RPMI8226 (cell line): ENCODE results near the gene ITCH.
A peak's percentile ranks its signal among the peaks of the same experiment; 100 is the strongest.
"Not testable (repeated sequence)": the region's sequence is repeated elsewhere in the genome, so short reads cannot be mapped to it uniquely, and the experiment has no call there.

Source experiments
- DNase-seq: peaks from one replicate; pipeline ENCODE4 v3.0.0-alpha.2; 2015

The ITCH gene

DNA sequence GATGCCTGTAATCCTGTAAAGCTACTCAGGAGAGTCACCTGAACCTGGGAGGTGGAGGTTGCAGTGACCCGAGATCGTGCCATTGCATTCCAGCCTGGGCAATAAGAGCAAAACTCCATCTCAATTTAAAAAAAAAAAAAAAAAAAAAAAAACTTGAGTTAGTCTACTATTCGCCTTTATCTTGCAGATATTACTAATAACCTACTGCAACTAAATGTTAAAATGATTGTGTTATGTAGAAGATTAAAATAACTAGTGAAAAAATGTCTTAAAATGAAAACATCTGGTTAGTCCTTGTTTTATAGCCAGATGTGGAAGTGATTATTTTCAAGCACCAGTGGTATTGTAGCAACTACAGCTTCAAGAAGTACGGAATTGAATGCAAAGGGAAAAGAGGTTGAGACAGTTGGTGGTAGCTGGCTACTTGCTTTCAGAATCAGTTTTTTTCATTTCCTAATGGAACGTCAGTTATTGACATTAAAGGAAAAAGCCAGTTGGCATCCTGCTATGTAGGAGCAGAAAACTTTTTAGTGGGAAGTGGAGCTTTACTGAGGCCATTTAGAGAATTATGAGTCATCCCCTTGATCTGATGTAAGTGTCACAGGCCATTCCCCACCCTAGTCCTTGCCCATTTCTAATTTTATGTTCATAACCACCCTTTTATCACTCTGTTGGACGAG lies 109.3 kb downstream of the ITCH start:
- DNase-seq = no peak

DNA sequence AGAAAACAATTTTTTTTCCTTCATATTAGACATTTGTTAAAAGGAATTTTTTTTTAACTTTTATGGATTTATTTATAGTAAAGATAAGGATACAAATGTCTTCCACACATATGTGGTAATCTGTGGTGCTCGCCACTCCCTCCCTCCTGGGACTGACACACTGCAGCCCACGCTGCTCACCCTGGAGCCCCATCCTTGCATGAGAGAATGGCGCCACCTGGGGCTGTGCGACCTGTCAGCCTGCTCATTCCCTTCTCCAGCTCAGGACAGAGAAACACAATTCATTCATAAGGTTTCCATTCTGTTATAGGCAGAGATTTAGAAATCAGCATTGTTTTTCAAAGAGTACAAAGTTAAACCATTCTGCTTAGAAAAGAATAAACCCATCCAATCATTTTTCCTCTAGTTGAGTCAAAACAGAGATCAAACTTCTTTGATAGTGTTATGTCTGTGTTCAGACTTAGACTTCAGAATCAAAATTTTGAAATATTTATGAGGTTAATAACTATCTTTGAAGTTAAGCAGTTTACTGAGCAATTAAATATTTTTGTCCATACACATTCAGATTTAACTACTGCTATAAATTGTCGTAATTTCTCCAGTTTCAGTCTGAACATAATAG lies 110.3 kb downstream of the ITCH start:
- peak; percentile 41 for DNase-seq

DNA sequence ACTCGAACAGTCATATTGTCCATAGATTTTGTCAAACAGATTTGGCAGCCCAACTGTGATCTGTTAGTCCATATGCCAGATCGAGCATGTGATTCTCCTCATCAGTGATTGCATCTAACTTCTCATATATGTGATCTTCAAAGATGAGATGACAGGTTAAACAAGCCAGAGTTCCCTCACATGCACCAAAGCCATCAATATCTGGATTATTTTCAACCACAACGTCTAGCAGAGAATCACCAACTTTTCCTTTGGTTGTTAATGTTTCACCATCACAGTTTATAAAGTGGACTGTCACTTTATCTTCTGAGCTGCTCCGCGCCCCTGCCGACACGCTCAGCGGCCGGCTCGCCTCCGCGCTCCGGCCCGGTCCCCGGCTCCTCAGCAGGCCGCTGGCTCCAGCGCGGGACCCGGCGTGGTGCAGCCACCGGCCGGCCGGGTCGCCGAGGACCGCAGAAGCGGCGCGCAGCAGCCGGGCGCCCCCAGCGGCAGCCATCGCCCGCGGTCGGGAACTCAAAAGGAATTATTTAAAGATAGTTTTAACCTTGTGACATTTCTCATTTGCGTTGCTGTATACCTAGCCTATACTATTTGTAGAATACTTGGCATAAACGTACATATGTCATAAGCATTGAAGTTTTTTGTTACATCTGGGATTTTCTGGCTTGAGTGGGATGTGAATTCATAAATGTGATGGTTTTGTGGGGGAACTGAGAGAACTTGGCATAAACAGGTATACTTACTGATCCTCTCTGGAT lies 113.1 kb downstream of the ITCH start:
- DNase-seq = peak; percentile 43

DNA sequence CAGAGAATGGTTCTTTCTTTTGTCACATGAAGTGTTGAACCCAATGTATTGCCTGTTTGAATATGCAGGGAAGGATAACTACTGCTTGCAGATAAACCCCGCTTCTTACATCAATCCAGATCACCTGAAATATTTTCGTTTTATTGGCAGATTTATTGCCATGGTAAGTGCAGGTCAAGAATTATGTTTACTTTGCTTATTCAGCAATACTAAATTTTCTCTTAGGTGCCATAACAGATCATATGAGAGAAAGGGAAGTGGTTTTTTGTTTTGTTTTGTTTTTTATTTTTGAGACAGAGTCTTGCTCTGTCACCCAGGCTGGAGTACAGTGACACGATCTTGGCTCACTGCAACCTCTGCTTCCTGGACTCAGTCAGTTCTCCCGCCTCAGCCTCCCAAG lies 116.6 kb downstream of the ITCH start:
- DNase-seq = no peak

DNA sequence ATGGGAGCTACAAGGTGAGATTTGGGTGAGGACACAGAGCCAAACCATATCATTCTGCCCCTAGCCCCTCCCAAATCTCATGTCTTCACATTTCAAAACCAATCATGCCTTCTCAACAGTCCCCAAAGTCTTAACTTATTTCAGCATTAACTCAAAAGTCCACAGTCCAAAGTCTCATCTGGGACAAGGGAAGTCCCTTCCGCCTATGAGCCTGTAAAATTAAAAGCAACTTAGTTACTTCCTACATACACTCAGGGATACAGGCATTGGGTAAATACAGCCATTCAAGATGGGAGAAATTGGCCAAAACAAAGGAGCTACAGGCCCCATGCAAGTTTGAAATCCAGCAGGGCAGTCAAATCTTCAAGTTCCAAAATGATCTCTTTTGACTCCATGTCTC lies 119.1 kb downstream of the ITCH start:
- not testable (repeated sequence) for DNase-seq

DNA sequence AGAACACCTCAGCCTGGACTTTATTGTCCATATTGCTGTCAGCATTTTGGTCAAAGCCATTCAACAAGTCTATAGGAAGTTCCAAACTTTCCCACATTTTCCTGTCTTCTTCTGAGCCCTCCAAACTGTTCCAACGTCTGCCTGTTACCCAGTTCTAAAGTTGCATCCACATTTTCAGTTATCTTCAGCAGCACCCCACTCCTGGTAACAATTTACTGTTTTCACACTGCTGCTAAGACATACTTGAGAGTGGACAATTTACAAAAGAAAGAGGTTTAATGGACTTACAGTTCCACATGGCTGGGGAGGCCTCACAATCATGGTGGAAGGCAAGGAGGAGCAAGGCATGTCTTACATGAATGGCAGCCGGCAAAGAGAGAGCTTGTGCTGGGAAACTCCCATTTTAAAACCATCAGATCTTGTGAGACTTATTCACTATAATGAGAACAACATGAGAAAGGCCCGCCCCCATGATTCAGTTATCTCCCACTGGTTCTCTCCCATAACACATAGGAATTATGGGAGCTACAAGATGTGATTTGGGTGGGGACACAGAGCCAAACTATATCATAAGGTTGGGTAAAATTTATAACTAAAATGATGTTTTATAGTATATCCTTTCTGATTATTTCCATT lies 120.6 kb downstream of the ITCH start:
- not testable (repeated sequence) for DNase-seq

DNA sequence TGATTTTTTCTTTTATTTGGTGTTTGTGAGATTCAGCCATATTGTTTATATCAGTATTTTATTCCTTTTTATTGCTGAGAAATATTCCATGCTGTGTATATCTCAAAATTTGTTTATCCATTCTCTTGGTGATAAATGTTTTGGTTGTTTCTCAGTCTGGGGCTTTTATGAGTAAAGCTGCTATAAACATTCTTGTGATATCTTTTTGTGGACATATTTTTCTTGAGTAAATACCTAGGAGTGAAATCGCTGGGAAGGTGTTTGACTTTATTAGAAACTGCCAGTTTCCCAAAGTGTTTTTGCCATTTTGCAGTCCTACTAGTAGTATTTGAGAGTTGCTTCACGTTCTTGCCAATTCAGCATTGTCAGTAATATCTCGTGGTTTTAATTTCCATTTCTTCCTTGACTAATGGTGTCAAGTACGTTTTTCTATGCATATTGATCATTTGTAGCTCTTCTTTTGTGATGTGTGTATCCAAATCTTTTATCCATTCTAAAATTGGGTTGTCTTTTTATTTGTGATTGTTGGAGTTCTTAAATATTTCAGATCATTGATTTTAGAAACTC lies 122.1 kb downstream of the ITCH start:
- DNase-seq = no peak

DNA sequence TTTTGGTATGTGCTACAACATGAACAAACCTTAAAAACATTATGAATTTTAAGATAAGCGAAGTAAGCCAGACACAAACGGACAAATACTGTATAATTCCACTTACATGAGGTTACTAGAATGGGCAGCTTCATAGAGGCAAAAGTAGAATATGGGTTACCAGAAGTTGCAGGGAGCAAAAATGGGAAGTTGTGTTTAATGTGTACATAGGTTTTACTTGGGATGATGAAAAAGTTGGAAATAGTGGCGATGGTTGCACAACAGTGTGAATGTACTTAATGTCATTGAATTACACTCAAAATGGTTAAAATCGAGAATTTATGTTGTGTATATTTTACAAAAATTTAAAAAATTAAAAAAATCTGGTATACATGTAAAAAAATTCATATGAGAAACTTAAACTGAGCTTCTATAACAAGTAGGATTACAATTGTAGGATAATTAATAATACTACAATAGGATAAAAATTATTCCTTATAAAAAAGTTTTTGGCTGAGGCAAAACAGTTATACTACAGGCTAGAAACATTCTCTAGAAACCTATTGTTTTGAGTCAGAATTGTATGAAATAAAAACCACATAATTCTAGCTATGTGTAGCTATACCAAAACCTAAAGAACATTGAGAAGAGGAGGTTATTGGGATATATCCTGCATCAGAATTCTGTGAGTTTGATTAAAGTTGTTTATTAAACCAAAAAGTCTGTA lies 128.3 kb downstream of the ITCH start:
- DNase-seq = no peak

DNA sequence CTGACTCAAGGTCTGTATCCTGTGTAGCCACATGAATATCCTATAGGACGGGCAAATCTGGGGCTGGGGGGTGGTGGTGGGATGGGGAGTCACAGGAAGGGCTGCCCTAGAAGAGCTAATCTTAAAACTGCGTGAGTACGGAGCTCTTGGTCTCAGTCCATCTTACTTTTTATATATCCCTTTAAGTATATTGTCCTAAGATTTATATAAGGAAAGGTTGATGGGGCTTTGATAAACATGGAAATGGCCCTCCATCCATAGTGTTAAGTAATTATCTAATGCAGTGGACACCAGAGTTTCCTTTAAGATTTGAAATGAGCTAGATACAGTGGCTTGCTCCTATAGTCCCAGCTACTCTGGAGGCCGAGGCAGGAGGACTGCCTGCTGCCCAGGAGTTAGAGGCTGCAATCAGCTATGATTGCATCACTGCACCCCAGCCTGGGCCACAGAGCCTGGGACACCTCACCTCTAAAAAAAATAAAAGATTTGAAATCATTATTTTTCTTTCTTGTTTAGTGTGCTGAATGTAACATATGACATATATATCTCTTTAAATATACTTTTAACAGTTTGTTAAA lies 128.9 kb downstream of the ITCH start:
- no peak for DNase-seq

DNA sequence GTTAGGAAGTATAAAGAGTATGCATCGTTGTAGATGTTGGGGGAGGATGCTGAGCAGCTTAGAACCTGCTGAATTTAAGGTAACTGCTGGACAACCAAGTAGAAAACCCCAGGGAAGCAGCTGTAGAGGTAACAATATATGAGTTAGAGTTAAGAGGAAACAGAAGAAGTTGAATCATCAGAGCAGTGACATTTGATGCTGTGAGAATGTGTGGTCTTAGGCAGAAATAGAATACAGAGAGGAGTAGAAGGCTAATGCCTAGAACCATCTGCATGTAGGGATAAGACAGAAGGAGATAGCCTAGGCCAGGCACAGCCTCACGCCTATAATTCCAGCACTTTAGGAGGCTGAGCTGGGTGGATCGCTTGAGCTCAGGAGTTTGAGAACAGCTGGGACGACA lies 130.6 kb downstream of the ITCH start:
- no peak for DNase-seq

DNA sequence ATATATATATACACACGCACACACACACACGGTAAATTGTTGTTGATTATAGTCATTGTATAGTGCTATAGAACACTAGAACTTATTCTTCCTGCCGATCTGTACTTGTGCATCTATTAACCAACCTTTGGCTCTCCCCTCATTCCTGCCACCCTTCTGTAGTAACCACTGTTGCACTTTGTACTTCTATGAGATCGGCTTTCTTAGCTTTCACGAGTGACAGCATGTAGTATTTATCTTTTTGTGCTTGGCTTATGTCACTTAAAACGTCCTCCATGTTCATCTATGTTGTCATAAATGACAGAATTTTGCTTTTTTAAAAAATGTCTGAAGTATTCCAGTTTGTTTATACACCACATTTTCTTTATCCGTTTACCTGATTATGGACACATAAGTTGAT lies 132.2 kb downstream of the ITCH start:
- no peak for DNase-seq

DNA sequence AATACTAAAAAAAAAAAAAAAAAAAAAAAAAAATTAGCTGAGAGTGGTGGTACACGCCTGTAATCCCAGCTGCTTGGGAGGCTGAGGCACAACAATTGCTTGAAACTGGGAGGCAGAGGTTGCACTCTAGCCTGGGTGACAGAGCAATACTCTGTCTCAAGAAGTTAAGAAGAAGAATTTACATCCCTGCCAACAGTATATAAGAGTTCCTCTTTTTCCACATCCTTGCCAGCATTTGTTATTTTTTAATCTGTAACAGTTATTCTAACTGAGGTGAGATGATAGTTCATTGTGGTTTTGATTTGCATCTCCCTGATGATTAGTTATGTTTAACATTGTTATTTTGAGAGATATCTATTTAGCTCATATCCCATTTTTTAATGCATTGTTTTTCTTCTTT lies 132.8 kb downstream of the ITCH start:
- no peak for DNase-seq

DNA sequence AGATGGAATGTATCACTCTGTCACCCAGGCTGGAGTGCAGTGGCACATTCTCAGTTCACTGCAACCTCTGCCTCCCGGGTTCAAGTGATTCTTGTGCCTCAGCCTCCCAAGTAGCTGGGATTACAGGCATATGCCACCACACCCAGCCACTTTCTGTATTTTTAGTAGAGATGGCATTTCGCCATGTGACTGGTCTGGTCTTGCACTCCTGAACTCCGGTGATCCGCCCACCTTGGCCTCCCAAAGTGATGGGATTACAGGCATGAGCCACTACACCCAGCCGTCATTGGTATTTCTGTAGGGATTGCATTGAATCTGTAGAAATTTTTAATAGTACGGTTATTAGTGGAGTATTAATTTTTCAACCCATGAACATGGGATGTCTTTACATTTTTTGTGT lies 134.5 kb downstream of the ITCH start:
- DNase-seq = not testable (repeated sequence)

DNA sequence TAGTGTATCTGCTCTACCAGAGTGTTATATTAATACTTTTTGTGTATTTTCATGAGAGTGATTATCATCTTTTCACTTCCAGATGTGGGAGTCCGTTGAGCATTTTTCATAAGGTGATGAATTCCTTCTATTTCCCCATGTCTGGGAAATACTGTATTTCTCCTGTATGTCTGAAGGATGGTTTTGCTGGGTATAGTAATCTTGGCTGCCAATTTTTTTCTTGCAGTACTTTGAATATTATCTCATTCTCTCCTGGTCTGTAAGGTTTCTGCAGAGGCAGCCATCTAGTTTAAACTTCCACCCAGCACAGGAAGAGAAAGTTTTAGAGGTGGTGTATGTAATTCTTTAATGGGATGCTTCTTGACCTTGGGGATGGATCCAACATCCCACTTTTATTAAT lies 137.8 kb downstream of the ITCH start:
- no peak for DNase-seq

DNA sequence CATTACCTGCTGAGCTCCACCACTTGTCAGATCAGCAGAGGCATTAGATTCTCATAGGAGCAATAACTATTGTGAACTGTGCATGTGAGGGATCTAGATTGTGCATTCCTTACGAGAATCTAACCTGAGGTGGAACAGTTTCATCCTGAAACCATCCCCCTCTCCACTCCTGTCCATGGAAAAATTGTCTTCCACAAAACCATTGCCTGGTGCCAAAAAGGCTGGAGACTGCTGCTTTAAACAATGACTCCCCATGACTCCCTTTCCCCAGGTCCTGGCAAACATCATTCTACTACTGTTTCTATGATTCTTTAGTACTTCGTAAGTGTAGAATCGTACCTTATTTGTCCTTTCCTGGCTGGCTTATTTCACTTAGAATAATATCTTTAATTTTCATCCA lies 143.4 kb downstream of the ITCH start:
- no peak for DNase-seq

DNA sequence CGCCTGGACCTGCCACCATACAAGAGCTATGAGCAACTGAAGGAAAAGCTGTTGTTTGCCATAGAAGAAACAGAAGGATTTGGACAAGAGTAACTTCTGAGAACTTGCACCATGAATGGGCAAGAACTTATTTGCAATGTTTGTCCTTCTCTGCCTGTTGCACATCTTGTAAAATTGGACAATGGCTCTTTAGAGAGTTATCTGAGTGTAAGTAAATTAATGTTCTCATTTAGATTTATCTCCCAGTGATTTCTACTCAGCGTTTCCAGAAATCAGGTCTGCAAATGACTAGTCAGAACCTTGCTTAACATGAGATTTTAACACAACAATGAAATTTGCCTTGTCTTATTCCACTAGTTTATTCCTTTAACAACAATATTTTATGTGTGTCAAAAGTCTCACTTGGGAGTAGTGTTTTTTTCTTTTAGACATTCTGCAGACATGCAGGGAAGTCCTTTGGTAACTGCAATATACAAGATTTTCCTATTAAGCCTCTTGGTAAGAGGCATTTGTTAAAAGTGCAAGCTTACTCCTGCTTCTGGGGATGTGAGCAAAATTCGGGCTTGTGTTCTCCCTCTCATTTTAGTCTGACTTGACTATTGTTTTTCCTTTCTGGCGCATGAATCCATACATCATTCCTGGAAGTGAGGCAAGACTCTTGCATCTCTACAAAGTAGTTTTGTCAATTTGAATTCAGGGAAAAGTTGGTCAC lies 144.8 kb downstream of the ITCH start:
- no peak for DNase-seq

DNA sequence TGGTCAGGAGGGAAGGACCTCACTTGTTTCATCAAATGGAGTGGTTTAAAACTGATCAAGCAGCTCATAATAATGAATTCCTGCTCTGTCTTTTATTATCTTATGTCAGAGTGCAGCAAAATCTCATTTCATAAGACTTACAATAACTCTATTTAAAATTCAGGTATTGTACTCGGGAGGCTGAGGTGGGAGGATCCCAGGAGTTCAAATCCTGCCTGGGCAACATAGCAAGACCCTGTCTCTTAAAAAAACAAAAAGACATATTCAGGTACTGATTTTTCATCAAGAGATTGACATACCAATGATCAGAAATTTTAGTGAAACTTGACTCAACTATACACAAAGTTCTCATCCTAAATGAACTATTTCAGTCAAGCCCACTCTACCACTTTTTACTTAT lies 147.5 kb downstream of the ITCH start:
- DNase-seq = no peak

DNA sequence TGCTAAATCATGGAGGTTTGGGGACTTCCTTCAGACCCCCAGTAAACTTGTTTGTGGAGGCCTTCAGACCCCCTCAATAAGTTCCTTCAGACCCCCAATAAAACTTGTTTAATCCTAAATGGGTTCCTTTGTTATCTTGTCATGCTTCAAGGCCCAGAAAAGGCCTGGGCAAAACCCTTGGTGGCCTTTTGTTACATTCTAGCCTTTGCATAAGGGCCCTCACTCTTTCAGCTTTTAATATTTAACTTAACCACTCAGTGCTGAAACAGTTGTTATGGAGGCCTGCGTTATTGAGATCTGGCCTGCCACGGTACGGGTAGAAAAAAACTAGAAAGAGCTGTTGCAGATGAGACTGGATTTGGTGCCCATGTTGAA lies 148.8 kb downstream of the ITCH start:
- DNase-seq = no peak

DNA sequence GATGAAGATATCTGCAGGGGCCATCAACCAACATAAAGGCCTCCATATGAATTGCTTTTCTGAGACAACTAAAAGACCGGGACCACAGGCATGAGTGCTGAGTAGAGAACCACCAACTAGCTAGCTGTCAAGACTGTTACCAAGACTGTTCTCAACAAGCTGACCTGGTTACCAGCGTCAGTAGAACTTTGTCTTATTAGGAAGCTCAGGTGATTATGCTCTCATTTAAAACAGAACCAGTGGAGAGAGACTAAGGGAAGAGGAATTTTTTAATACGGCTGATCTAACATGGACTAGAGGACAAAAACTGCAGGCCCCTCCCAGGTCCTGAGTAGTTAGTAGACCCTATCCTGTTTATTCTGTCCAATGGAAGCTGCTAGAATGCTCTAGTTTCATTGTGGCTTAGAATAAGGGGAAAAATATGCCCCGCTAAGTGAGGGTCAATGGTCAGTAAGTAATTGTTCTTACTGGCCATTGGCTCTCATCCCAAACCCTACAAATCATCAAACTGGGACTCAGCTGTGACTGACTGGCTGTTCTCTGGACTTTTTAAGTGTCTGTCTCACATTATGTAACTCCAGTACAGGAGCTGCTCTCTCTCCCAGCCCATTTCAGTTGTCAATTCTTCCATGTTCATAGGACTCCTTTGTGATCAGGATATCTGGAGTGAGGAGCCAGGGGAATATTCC lies 149.3 kb downstream of the ITCH start:
- DNase-seq = no peak

DNA sequence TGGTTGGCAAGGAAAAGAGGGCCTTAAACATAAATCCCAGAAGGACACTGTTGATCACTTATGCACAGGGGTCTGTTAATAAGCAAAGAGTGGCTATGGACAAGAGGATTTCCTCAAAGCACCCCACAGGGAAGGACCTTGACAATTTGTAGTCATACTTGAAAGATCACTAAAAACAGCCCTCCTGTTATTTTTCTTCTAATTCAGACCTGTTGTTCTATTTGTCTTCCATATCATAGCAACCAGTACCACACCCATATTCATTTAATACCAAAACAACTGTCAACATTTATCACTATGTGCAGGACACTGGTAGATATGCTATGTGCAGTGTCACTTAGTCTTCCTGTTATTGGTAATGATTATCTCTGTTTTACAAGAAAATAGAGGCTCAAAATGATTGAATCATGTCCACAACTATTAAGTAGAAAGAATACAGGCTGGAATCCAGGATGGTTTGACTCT lies 149.9 kb downstream of the ITCH start:
- no peak for DNase-seq

DNA sequence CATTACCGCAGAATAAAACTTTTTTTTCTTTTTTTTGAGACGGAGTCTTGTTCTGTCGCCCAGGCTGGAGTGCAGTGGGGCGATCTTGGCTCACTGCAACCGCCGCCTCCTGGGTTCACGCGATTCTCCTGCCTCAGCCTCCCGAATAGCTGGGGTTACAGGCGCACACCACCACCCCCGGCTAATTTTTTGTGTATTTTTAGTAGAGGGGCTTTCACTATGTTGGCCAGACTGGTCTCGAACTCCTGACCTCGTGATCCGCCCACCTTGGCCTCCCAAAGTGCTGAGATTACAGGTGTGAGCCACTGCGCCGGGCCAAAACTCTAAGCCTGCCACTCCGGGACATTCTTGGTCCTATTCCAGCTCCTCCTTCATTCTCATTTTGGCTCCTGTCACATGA lies 151.0 kb downstream of the ITCH start:
- DNase-seq = not testable (repeated sequence)
